Ishikawa (cell line): Measurements from ENCODE around the gene ADK.

Source experiments
- CEBPB ChIP-seq: IDR thresholded peaks from 2 replicates; pipeline ENCODE4 v1.6.1; 2012
- CREB1 ChIP-seq: IDR thresholded peaks from 2 replicates; pipeline ENCODE4 v1.6.1; 2012; ENCODE audit warnings: low read depth
- EGR1 ChIP-seq: IDR thresholded peaks from 2 replicates; pipeline ENCODE4 v1.6.1; 2012
- EP300 ChIP-seq: IDR thresholded peaks from 2 replicates; pipeline ENCODE4 v1.6.1; 2012; ENCODE audit warnings: borderline replicate concordance
- FOXM1 ChIP-seq: IDR thresholded peaks from 2 replicates; pipeline ENCODE4 v1.6.1; 2012; ENCODE audit warnings: low read depth, borderline replicate concordance
- MAX ChIP-seq: IDR thresholded peaks from 2 replicates; pipeline ENCODE4 v1.6.1; 2012
- NFIC ChIP-seq: IDR thresholded peaks from 2 replicates; pipeline ENCODE4 v1.6.1; 2012
- RAD21 ChIP-seq: IDR thresholded peaks from 2 replicates; pipeline ENCODE4 v1.6.1; 2012; ENCODE audit warnings: low read depth
- REST ChIP-seq: IDR thresholded peaks from 2 replicates; pipeline ENCODE4 v1.6.1; 2012; ENCODE audit warnings: low read depth, mild to moderate bottlenecking
- TAF1 ChIP-seq: IDR thresholded peaks from 2 replicates; pipeline ENCODE4 v1.6.1; 2012; ENCODE audit warnings: low read depth, mild to moderate bottlenecking
- TCF12 ChIP-seq: IDR thresholded peaks from 2 replicates; pipeline ENCODE4 v1.6.1; 2012; ENCODE audit warnings: low read depth
- TEAD4 ChIP-seq: IDR thresholded peaks from 2 replicates; pipeline ENCODE4 v1.6.1; 2012
- USF1 ChIP-seq: IDR thresholded peaks from 2 replicates; pipeline ENCODE4 v1.6.1; 2012
- YY1 ChIP-seq: IDR thresholded peaks from 2 replicates; pipeline ENCODE4 v1.6.1; 2012; ENCODE audit warnings: low read depth
- ZBTB7A ChIP-seq: IDR thresholded peaks from 2 replicates; pipeline ENCODE4 v1.6.1; 2012; ENCODE audit warnings: low read depth

ADK gene

GRCh38 chr10:74511051-74511450 is 360.0 kb downstream of the ADK start:
- TF ChIP-seq RAD21 = no peak
- no peak for TF ChIP-seq CEBPB

GRCh38 chr10:74514322-74514721 is 363.3 kb downstream of the ADK start:
- TF ChIP-seq FOXM1 = no peak
- no peak for TF ChIP-seq TCF12
- no peak for TF ChIP-seq TEAD4
- no peak for TF ChIP-seq NFIC
- TF ChIP-seq CREB1 = no peak
- no peak for TF ChIP-seq MAX
- no peak for TF ChIP-seq EP300
- TF ChIP-seq CEBPB = no peak
- no peak for TF ChIP-seq USF1
- no peak for TF ChIP-seq TAF1
- TF ChIP-seq YY1 = no peak
- TF ChIP-seq ZBTB7A = no peak
- no peak for TF ChIP-seq REST
- TF ChIP-seq EGR1 = no peak
- TF ChIP-seq RAD21 = no peak

GRCh38 chr10:74518061-74518460 is 367.0 kb downstream of the ADK start:
- no peak for TF ChIP-seq MAX
- TF ChIP-seq CREB1 = no peak
- no peak for TF ChIP-seq ZBTB7A
- TF ChIP-seq EP300 = no peak
- TF ChIP-seq CEBPB = no peak
- TF ChIP-seq TCF12 = no peak
- no peak for TF ChIP-seq EGR1
- TF ChIP-seq FOXM1 = no peak
- TF ChIP-seq RAD21 = no peak
- no peak for TF ChIP-seq REST
- TF ChIP-seq TEAD4 = no peak
- TF ChIP-seq YY1 = no peak
- no peak for TF ChIP-seq NFIC
- no peak for TF ChIP-seq TAF1
- TF ChIP-seq USF1 = no peak

- TF ChIP-seq CREB1 = no peak
- no peak for TF ChIP-seq TAF1
- no peak for TF ChIP-seq MAX
- TF ChIP-seq RAD21 = no peak
- TF ChIP-seq EGR1 = no peak
- no peak for TF ChIP-seq USF1
- TF ChIP-seq TEAD4 = no peak
- TF ChIP-seq FOXM1 = no peak
Observed at GRCh38 chr10:74521526-74521925, 370.5 kb downstream of the ADK start.

GRCh38 chr10:74523199-74523598 is 372.2 kb downstream of the ADK start:
- TF ChIP-seq ZBTB7A (no peak), CEBPB (no peak), YY1 (no peak), TEAD4 (no peak), RAD21 (no peak), CREB1 (no peak), MAX (no peak), EGR1 (no peak), EP300 (no peak), FOXM1 (no peak), NFIC (no peak), TCF12 (no peak), USF1 (no peak), REST (no peak), TAF1 (no peak)
